GM12873 (cell line): ENCODE results near the gene CCDC186.

Experiments used
- CTCF ChIP-seq: IDR thresholded peaks from 2 replicates; pipeline ENCODE4 v1.5.1; 2012; ENCODE audit warnings: low read depth, mild to moderate bottlenecking, moderate library complexity, low read length, control low read depth; ENCODE audit not compliant: insufficient read depth; ENCODE audit errors: missing control alignments

The CCDC186 gene

GRCh38 chr10:114077815-114078219 is 96.2 kb downstream of the CCDC186 start:
- peak; percentile 8 for TF ChIP-seq CTCF

GRCh38 chr10:114077347-114077746 is 96.7 kb downstream of the CCDC186 start:
- no peak for TF ChIP-seq CTCF

DNA sequence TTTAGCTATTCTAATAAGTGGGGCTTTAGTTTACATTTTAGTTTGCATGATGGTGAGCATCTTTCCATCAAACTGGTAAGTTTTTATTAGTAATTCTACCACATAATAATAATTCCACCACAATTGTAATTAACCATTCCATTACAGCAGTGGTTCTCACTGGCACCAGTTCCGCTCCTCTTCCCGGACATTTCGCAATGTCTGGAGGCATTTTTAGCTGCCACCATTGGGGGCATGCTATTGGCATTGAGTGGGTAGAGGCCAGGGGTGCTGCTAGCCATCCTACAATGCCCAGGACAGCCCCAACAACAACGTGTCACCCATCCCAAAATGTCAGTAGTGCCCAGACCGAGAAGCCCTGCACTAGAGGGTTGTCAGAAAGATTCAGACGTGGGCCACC is 98.9 kb downstream of the CCDC186 start:
- TF ChIP-seq CTCF, result no peak

DNA sequence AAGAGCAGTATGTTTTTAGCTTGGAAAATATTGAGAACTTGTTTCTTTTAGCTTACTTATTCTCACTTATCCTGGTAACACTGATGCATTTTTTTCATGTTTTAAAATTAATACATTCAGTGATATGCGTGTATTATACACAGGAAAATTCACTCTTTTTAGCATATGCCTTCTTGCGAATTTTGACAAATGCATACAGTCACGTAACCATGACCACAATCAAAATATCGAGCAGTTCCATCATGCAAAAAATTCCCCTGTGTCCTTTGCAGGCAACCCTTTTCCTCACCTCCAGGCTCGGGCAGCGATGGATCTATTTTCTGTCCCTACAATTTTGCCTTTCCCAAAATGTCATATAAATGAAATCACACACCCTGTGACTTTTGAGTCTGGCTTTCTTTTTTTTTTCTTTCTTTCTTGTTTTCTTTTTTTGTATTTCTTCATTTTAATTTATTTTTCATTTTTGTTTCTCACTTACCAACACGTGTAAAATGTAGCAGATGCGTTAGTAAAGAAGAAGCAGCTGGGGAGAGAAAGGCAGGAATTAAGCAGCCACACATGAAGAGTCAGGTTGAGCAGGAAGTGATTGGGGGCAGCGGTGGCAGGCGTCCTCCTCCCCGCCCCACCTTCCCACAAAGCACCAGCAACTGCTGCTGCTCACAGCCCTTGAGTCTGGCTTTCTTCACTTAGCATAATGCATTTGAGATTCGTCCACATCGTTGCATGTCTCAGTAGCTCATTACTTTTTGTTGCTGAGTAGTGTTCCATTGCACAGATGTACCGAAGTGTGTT is 100.4 kb downstream of the CCDC186 start:
- no peak for TF ChIP-seq CTCF

GRCh38 chr10:114071178-114071577 is 102.8 kb downstream of the CCDC186 start:
- TF ChIP-seq CTCF, result no peak
